WTC11 (cell line): Measurements from ENCODE around the gene SOCS6.

Source experiments
- CREB1 ChIP-seq: sonication (generic); formaldehyde crosslinking; IDR thresholded peaks from 2 replicates; pipeline ENCODE4 v1.8.0; 2023; ENCODE audit warnings: mild to moderate bottlenecking, missing genetic modification reagents
- GTF2I ChIP-seq: fragments of 250-450 bp; sonication (Bioruptor Pico); conservative IDR thresholded peaks from 2 replicates; pipeline ENCODE4 v1.4.0; 2021; ENCODE audit warnings: mild to moderate bottlenecking
- JUN ChIP-seq: sonication (generic); formaldehyde crosslinking; IDR thresholded peaks from 2 replicates; pipeline ENCODE4 v1.8.0; 2023; ENCODE audit warnings: mild to moderate bottlenecking, missing genetic modification reagents
- MXD4 ChIP-seq: fragments of 250-450 bp; sonication (Bioruptor Pico); IDR thresholded peaks from 2 replicates; pipeline ENCODE4 v1.8.0; 2021; ENCODE audit warnings: mild to moderate bottlenecking, moderate library complexity, borderline replicate concordance
- NFE2L1 ChIP-seq: sonication (generic); formaldehyde crosslinking; IDR thresholded peaks from 2 replicates; pipeline ENCODE4 v1.8.1; 2023; ENCODE audit warnings: missing genetic modification reagents
- NFYB ChIP-seq: sonication (generic); formaldehyde crosslinking; conservative IDR thresholded peaks from 2 replicates; pipeline ENCODE4 v1.8.0; 2022; ENCODE audit warnings: low read depth, missing genetic modification reagents
- SP1 ChIP-seq: sonication (generic); formaldehyde crosslinking; conservative IDR thresholded peaks from 2 replicates; pipeline ENCODE4 v1.8.1; 2022; ENCODE audit warnings: missing genetic modification reagents
- TF ChIP-seq, protein P1 (sequence below): fragments of 200-600 bp; IDR thresholded peaks from 2 replicates; pipeline ENCODE4 v1.8.0; 2022; ENCODE audit warnings: antibody characterized with exemption
- TF ChIP-seq, protein P2 (sequence below): sonication (generic); formaldehyde crosslinking; IDR thresholded peaks from 2 replicates; pipeline ENCODE4 v1.8.1; 2023; ENCODE audit warnings: mild to moderate bottlenecking, missing genetic modification reagents
- TF ChIP-seq, protein P3 (sequence below): sonication (generic); formaldehyde crosslinking; IDR thresholded peaks from 2 replicates; pipeline ENCODE4 v1.8.0; 2022; ENCODE audit warnings: mild to moderate bottlenecking, missing genetic modification reagents

DNA sequence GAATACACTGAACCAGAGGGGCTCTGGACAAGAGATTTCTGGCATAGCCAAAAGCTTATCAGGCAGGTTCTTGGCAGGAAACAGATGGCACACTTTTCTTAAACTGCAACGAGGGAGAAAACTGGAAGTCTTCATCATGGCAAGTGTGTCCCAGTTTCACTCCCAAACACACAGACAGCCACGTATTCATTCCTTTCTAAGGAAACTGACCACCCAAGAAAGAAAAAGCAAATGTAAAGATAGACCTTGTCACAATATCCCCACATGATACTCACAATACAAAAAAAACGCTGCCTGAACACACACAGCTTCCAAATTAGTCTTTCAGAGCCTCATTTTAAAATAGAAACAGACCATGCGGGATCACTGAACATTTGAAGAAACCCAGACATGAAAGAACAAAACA, 42.8 kb upstream of the SOCS6 start:
- TF ChIP-seq, protein P1, sequence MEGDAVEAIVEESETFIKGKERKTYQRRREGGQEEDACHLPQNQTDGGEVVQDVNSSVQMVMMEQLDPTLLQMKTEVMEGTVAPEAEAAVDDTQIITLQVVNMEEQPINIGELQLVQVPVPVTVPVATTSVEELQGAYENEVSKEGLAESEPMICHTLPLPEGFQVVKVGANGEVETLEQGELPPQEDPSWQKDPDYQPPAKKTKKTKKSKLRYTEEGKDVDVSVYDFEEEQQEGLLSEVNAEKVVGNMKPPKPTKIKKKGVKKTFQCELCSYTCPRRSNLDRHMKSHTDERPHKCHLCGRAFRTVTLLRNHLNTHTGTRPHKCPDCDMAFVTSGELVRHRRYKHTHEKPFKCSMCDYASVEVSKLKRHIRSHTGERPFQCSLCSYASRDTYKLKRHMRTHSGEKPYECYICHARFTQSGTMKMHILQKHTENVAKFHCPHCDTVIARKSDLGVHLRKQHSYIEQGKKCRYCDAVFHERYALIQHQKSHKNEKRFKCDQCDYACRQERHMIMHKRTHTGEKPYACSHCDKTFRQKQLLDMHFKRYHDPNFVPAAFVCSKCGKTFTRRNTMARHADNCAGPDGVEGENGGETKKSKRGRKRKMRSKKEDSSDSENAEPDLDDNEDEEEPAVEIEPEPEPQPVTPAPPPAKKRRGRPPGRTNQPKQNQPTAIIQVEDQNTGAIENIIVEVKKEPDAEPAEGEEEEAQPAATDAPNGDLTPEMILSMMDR: no peak
- TF ChIP-seq CREB1 (CRISPR knock-in tag) (no peak), NFE2L1 (CRISPR knock-in tag) (no peak), JUN (CRISPR knock-in tag) (no peak), SP1 (no peak), NFYB (no peak), MXD4 (no peak), GTF2I (CRISPR knock-in tag) (no peak)
- TF ChIP-seq, protein P2, sequence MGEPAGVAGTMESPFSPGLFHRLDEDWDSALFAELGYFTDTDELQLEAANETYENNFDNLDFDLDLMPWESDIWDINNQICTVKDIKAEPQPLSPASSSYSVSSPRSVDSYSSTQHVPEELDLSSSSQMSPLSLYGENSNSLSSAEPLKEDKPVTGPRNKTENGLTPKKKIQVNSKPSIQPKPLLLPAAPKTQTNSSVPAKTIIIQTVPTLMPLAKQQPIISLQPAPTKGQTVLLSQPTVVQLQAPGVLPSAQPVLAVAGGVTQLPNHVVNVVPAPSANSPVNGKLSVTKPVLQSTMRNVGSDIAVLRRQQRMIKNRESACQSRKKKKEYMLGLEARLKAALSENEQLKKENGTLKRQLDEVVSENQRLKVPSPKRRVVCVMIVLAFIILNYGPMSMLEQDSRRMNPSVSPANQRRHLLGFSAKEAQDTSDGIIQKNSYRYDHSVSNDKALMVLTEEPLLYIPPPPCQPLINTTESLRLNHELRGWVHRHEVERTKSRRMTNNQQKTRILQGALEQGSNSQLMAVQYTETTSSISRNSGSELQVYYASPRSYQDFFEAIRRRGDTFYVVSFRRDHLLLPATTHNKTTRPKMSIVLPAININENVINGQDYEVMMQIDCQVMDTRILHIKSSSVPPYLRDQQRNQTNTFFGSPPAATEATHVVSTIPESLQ (CRISPR knock-in tag): no peak
- TF ChIP-seq, protein P3, sequence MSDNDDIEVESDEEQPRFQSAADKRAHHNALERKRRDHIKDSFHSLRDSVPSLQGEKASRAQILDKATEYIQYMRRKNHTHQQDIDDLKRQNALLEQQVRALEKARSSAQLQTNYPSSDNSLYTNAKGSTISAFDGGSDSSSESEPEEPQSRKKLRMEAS (CRISPR knock-in tag): no peak
